Measurements from ENCODE around the gene MAP3K20.

Gene MAP3K20

DNA sequence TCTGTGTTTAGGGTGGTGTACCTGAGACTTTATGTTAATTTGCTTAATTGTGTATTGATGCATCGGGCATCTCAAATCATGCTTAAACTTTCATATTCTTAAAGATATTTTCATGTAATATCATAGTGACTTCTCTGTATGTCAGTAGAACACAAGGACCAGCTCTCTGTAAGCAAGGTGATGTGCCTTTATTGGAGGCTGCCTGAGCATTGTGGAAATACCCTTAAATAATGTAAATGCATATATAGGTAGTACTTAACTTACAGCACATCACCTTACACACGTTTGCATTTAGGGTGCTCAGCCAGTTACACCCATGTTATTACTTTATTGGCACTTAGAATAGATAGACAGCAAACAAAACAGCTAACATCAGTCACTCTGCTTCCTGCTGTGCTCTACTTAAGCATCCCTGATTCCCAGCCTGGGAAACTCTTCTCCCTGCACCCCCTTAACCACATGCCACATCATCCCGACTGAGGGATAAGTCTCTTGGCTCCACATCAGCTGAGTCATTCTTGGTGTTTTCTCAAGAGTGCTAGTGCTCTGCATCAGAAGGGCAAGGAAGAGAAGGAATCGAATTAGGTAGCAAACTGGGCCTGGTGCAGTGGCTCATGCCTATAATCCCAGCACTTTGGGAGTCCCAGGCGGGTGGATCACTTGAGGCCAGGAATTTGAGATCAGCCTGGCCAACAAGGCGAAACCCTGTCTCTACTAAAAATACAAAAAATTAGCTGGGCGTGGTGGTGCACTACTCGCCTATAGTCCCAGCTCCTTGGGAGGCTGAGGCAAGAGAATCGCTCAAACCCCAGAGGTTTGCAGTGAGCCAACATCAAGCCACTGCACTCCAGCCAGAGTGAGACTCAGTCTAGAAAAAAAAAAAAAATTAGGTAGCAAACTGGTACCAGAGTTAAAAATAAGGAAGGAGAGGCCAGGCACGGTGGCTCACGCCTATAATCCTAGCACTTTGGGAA is 108.7 kb downstream of the MAP3K20 start:
- POLR2A ChIA-PET: no interaction called here
- TF ChIP-seq, protein P1, sequence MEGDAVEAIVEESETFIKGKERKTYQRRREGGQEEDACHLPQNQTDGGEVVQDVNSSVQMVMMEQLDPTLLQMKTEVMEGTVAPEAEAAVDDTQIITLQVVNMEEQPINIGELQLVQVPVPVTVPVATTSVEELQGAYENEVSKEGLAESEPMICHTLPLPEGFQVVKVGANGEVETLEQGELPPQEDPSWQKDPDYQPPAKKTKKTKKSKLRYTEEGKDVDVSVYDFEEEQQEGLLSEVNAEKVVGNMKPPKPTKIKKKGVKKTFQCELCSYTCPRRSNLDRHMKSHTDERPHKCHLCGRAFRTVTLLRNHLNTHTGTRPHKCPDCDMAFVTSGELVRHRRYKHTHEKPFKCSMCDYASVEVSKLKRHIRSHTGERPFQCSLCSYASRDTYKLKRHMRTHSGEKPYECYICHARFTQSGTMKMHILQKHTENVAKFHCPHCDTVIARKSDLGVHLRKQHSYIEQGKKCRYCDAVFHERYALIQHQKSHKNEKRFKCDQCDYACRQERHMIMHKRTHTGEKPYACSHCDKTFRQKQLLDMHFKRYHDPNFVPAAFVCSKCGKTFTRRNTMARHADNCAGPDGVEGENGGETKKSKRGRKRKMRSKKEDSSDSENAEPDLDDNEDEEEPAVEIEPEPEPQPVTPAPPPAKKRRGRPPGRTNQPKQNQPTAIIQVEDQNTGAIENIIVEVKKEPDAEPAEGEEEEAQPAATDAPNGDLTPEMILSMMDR (IDR thresholded peaks at IDR 0.05; ENCODE audit: control extremely low read depth, extremely low read depth, low read depth, missing control alignments): no peak
- DNase-seq (ENCODE audit: extremely low spot score): no peak
- CTCF ChIA-PET: interaction anchor here (0.7 to 1.2 kb wide), 3 partner anchors 11 to 26 kb away, joined by 3 read pairs; no protein-coding TSS in a partner anchor

- TF ChIP-seq, protein P1 (IDR thresholded peaks at IDR 0.05; ENCODE audit: control extremely low read depth, extremely low read depth, low read depth, missing control alignments): no peak
- ChIA-PET CTCF (interaction anchor here (0.7 to 3.0 kb wide), 3 partner anchors 14 to 158 kb away, joined by 3 to 7 read pairs (median 4); no protein-coding TSS in a partner anchor), POLR2A (no interaction called here)
- DNase-seq (ENCODE audit: extremely low spot score): no peak
These were observed 109.8 kb downstream of the MAP3K20 start for GRCh38 chr2:173185437-173185836.

DNA sequence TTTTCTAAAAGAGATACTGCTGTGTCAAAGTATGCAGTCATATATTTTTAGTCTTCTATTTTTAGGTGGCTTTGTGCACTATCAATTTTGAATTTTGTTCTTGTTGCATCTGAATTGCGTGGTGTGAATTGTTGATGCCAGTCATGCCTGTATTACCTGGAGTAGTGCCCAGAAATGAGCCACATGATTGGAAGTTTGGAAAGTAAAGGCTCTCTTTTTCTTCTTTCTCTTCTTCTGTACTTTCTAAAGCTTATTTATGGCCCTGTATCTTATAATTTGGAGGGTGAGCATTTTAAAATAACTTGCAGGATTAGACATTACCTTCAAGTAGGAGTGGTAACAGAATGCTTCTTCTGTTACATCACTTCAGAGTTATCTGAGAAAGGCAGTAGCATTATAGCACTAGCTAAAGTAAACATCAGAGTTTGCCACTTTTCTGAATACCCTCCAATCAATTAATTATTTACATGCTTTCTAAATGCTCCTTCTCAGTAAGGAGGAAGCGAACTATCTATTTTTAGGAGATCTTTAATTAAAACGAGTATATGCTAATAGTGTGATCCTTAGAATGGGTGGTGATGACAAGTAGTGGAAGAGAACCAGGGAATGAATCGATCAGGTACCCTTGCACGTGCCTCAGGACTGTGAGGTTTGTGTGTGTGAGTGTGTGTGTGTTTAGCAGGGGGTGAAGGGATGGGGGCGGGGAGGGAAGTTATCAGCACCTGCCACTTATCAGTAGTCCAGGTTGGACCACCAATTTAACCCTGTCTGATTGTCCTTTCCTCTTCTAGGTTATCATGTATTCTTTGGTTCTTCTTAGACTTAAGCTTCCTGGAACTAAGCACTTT is 112.5 kb downstream of the MAP3K20 start:
- ChIA-PET POLR2A (no interaction called here), CTCF (interaction anchor here (0.7 to 3.0 kb wide), 3 partner anchors 15 to 22 kb away, joined by 3 to 7 read pairs (median 3); no protein-coding TSS in a partner anchor)
- TF ChIP-seq, protein P1 (IDR thresholded peaks at IDR 0.05; ENCODE audit: control extremely low read depth, extremely low read depth, low read depth, missing control alignments): no peak
- no peak for DNase-seq (ENCODE audit: extremely low spot score)

DNA sequence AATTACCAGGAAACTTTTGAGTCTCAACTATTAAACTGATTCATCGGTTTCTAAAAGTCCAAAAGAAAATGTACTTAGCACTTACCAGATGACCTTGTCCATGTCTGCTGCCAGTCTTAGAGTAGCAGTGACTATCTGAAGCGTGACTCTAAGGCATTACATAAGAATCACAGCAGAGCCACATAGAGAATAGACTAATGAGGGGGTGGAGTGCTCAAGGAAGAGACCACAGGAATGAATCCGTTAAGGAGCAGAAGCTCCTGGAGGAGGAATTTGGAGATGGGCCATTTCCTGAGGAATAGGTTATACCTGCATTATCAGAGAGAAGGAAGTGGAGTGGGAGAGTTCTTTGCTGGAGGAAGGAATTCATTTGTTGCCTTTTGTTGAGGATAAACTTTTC is 116.0 kb downstream of the MAP3K20 start:
- TF ChIP-seq, protein P1 (IDR thresholded peaks at IDR 0.05; ENCODE audit: control extremely low read depth, extremely low read depth, low read depth, missing control alignments): no peak
- CTCF ChIA-PET: interaction anchor here (1.3 kb wide), 1 partner anchor 10 kb away, joined by 3 read pairs; no protein-coding TSS in a partner anchor
- POLR2A ChIA-PET: no interaction called here
- DNase-seq (ENCODE audit: extremely low spot score): no peak

- DNase-seq (ENCODE audit: extremely low spot score): no peak
- CTCF ChIA-PET: interaction anchor here (1.3 kb wide), 1 partner anchor 10 kb away, joined by 3 read pairs; no protein-coding TSS in a partner anchor
- POLR2A ChIA-PET: no interaction called here
- TF ChIP-seq, protein P1 (IDR thresholded peaks at IDR 0.05; ENCODE audit: control extremely low read depth, extremely low read depth, low read depth, missing control alignments): no peak
These were observed 116.4 kb downstream of the MAP3K20 start for GRCh38 chr2:173192071-173192470.

GRCh38 chr2:173193925-173194324 is 118.3 kb downstream of the MAP3K20 start:
- TF ChIP-seq, protein P1 (IDR thresholded peaks at IDR 0.05; ENCODE audit: control extremely low read depth, extremely low read depth, low read depth, missing control alignments): no peak
- POLR2A ChIA-PET: no interaction called here
- CTCF ChIA-PET: interaction anchor here (0.8 to 1.4 kb wide), 3 partner anchors 17 to 31 kb away, joined by 3 to 5 read pairs (median 4); no protein-coding TSS in a partner anchor
- no peak for DNase-seq (ENCODE audit: extremely low spot score)
